ENCODE measurements around the gene ITGB7. TPM values are rescaled to one million over a fixed set of nuclear protein-coding genes. Genes with fewer than 3 reads are reported as not detected.

Gene ITGB7, protein sequence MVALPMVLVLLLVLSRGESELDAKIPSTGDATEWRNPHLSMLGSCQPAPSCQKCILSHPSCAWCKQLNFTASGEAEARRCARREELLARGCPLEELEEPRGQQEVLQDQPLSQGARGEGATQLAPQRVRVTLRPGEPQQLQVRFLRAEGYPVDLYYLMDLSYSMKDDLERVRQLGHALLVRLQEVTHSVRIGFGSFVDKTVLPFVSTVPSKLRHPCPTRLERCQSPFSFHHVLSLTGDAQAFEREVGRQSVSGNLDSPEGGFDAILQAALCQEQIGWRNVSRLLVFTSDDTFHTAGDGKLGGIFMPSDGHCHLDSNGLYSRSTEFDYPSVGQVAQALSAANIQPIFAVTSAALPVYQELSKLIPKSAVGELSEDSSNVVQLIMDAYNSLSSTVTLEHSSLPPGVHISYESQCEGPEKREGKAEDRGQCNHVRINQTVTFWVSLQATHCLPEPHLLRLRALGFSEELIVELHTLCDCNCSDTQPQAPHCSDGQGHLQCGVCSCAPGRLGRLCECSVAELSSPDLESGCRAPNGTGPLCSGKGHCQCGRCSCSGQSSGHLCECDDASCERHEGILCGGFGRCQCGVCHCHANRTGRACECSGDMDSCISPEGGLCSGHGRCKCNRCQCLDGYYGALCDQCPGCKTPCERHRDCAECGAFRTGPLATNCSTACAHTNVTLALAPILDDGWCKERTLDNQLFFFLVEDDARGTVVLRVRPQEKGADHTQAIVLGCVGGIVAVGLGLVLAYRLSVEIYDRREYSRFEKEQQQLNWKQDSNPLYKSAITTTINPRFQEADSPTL
- 215 and 221 TPM in 2 replicates for total RNA-seq (2013; cell fraction: nucleolus; rRNA removed)
- total RNA-seq (2014; rRNA removed) (366 and 425 TPM in 2 replicates), total RNA-seq (2014; rRNA removed; fragmentation: Illumina TruSeq; extraction: Trizol) (158 and 166 TPM in 2 replicates), total RNA-seq (2021) (459 and 487 TPM in 2 replicates), polyA plus RNA-seq (2011; rRNA removed) (130 and 234 TPM in 2 replicates), polyA plus RNA-seq (2014; fragmentation: Illumina TruSeq; extraction: Trizol) (95.4 and 174 TPM in 2 replicates), polyA plus RNA-seq (2014; fragmentation: Nextera tagmentation; extraction: Ambion mirVana) (10 to 100 TPM; 54.5 to 99.5 TPM), polyA plus RNA-seq (2014; rRNA removed) (282 and 333 TPM in 2 replicates), polyA plus RNA-seq (2016; fragmentation: Nextera tagmentation; extraction: Ambion mirVana) (100 to 1,000 TPM; 269 to 332 TPM), polyA minus RNA-seq (2011; rRNA and poly(A)+ RNA removed) (281 and 434 TPM in 2 replicates), Bru-seq, nascent RNA (percentile 79 among the genes with signal in this experiment), BruChase-seq, experiment 1, labeled RNA remaining after a 6-hour chase (percentile 91 among the genes with signal in this experiment), BruChase-seq, experiment 2, labeled RNA remaining after a 2-hour chase (percentile 85 among the genes with signal in this experiment)
- polyA plus RNA-seq (2011; ENCODE audit: low read depth): 81.6 TPM
- polyA plus RNA-seq (2011; cell fraction: cytosol; rRNA removed): 334 and 445 TPM in 2 replicates
- 940 and 958 TPM in 2 replicates for polyA plus RNA-seq (2011; cell fraction: nucleus; rRNA removed)
- polyA plus RNA-seq (2012): 135 and 178 TPM in 2 replicates
- polyA minus RNA-seq (2011; cell fraction: cytosol; rRNA and poly(A)+ RNA removed): 164 and 179 TPM in 2 replicates
- polyA minus RNA-seq (2011; cell fraction: nucleus; rRNA and poly(A)+ RNA removed): 164 and 235 TPM in 2 replicates
- long read RNA-seq, experiment 1, transcript ITGB7-202 (16 exons, 2,791 nt): minor isoform, 45 of 315 reads
- long read RNA-seq, experiment 1, transcript ITGB7-201 (16 exons, 2,867 nt): major isoform, 159 of 315 reads
- long read RNA-seq, experiment 1, partial matches to known transcripts: 44 of 315 reads
- long read RNA-seq, experiment 1, other reads (novel, unspliced or antisense): 67 of 315 reads
- long read RNA-seq, experiment 2, partial matches to known transcripts: 111 of 128 reads
- long read RNA-seq, experiment 2, other reads (novel, unspliced or antisense): 12 of 128 reads

GRCh38 chr12:53207042-53207441 lies at the start of gene ITGB7:
Gene ITGB7, minus strand, starts transcription at chr12:53207251. Its CDS starts 6,808 bp downstream, at chr12:53200443.
- CTCF ChIA-PET: interaction anchor here (0.6 to 15.7 kb wide), 16 partner anchors 7 to 138 kb away, joined by 3 to 315 read pairs (median 6); partner anchors contain the start of genes CSAD, ESPL1, PFDN5 and ZNF740
- H3K9ac ChIP-seq (ENCODE audit: control insufficient read depth, insufficient read depth, low read length): peak within 1 kb of the TSS; percentile 90
- intact Hi-C loops (cut with micrococcal nuclease; ENCODE audit: unreplicated experiment): loop anchor here (2.0 kb wide), 1 partner anchor 48 kb away; no protein-coding TSS in a partner anchor
- 9% methylated on average over 5 of the region's 5 CpGs for WGBS (ENCODE audit: insufficient coverage, insufficient replicate concordance, low lambda C conversion rate, missing lambda C conversion rate)
- H3K4me3 ChIP-seq: peak within 1 kb of the TSS; percentile 90
- RAD21 ChIA-PET (ENCODE audit: unreplicated experiment): interaction anchor here (1.0 to 6.6 kb wide), 7 partner anchors 12 to 117 kb away, joined by 3 to 58 read pairs (median 4); partner anchors contain the start of genes CSAD, ESPL1 and ZNF740
- H2AFZ ChIP-seq (ENCODE audit: control insufficient read depth, low read depth, low read length): no peak within 1 kb of the TSS
- H3K27ac ChIP-seq (ENCODE audit: control insufficient read depth, insufficient read depth): peak within 1 kb of the TSS; percentile 93
- H3K4me2 ChIP-seq (ENCODE audit: control insufficient read depth, insufficient read depth): peak within 1 kb of the TSS; percentile 84
- H4K20me1 ChIP-seq (ENCODE audit: control insufficient read depth, insufficient read depth): no peaks in the 10 kb centered on the region
- H3K36me3 ChIP-seq (ENCODE audit: control insufficient read depth in 2 of 2, insufficient read depth in 2 of 2, low read length in 1 of 2): peaks cover 0 to 17% of the 10 kb centered on the region in 2 experiments; a peak in 3 of 4 replicates
- POLR2A ChIA-PET: interaction anchor here (0.6 to 6.5 kb wide), 11 partner anchors 7 to 1189 kb away, joined by 3 to 48 read pairs (median 4); partner anchors contain the start of genes AAAS, CSAD, ESPL1 and ZNF740
- peaks cover 46% of the 10 kb centered on the region for H3K4me1 ChIP-seq (ENCODE audit: control insufficient read depth, insufficient read depth, low read length)
- H3K79me2 ChIP-seq (ENCODE audit: control insufficient read depth, insufficient read depth, low read length): peaks cover 56% of the 10 kb centered on the region
- DNase-seq (ENCODE audit: low read depth, low spot score): peak; percentile 64
- no peaks in the 10 kb centered on the region for H3K27me3 ChIP-seq (replicated peaks in 1 of 2; ENCODE audit: control insufficient read depth in 2 of 2, insufficient read depth in 2 of 2, low read length in 1 of 2)
- SMC1A ChIA-PET (ENCODE audit: uncharacterized antibody, unreplicated experiment): interaction anchor here (0.8 to 16.4 kb wide), 14 partner anchors 8 to 117 kb away, joined by 3 to 155 read pairs (median 6); partner anchors contain the start of genes AAAS, CSAD, ESPL1 and ZNF740
- H3K9me3 ChIP-seq (replicated peaks; ENCODE audit: control insufficient read depth, insufficient read depth, low read length): no peaks in the 10 kb centered on the region
- no peak for FAIRE-seq
- in situ Hi-C loops (cut with MboI): no loop called here
- ATAC-seq: peak; percentile 71
- BruUV-seq (replicated peaks): no TSS peak
- TF ChIP-seq GABPA (IDR thresholded peaks at IDR 0.05; ENCODE audit: low read depth): no peak
- no peak; the same call in 1 of the 2 replicates for TF ChIP-seq ZBED1 (IDR thresholded peaks at IDR 0.05; ENCODE audit: borderline replicate concordance)
- TF ChIP-seq FOS (IDR thresholded peaks at IDR 0.05; ENCODE audit: borderline replicate concordance, extremely low read depth, insufficient read length): no peak
- TF ChIP-seq ESRRA (IDR thresholded peaks at IDR 0.05; ENCODE audit: low read length): no peak
- TF ChIP-seq CBX3 (IDR thresholded peaks at IDR 0.05; ENCODE audit: borderline replicate concordance, low read depth): no peak
- no peak for TF ChIP-seq CEBPB (IDR thresholded peaks at IDR 0.05; ENCODE audit: borderline replicate concordance in 1 of 2, low read depth in 2 of 2, low read length in 2 of 2)
- TF ChIP-seq NFYA (IDR thresholded peaks at IDR 0.05; ENCODE audit: borderline replicate concordance, low read depth, low read length): no peak
- TF ChIP-seq EZH2 (IDR thresholded peaks at IDR 0.05; ENCODE audit: borderline replicate concordance, control insufficient read depth, low read depth, low read length): no peak
- TF ChIP-seq EGR1 (IDR thresholded peaks at IDR 0.05; ENCODE audit: borderline replicate concordance in 1 of 2, low read depth in 2 of 2, low read length in 2 of 2): 0 out of 3 replicates have a peak, but pooled peaks of 1 of the 2 experiments have one; percentile 5
- peak; percentile 97 for TF ChIP-seq POLR2A (IDR thresholded peaks at IDR 0.05; ENCODE audit: low read depth, low read length)
- no peak for TF ChIP-seq NR2C1 (IDR thresholded peaks at IDR 0.05)
- TF ChIP-seq, protein P1, sequence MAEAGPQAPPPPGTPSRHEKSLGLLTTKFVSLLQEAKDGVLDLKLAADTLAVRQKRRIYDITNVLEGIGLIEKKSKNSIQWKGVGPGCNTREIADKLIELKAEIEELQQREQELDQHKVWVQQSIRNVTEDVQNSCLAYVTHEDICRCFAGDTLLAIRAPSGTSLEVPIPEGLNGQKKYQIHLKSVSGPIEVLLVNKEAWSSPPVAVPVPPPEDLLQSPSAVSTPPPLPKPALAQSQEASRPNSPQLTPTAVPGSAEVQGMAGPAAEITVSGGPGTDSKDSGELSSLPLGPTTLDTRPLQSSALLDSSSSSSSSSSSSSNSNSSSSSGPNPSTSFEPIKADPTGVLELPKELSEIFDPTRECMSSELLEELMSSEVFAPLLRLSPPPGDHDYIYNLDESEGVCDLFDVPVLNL (IDR thresholded peaks at IDR 0.05; ENCODE audit: low read depth, low read length): no peak
- TF ChIP-seq SREBF1 (IDR thresholded peaks at IDR 0.05; ENCODE audit: low read length): no peak
- TF ChIP-seq TCF7 (IDR thresholded peaks at IDR 0.05; ENCODE audit: borderline replicate concordance): no peak
- TF ChIP-seq, protein P2, sequence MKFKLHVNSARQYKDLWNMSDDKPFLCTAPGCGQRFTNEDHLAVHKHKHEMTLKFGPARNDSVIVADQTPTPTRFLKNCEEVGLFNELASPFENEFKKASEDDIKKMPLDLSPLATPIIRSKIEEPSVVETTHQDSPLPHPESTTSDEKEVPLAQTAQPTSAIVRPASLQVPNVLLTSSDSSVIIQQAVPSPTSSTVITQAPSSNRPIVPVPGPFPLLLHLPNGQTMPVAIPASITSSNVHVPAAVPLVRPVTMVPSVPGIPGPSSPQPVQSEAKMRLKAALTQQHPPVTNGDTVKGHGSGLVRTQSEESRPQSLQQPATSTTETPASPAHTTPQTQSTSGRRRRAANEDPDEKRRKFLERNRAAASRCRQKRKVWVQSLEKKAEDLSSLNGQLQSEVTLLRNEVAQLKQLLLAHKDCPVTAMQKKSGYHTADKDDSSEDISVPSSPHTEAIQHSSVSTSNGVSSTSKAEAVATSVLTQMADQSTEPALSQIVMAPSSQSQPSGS (IDR thresholded peaks at IDR 0.05; ENCODE audit: low read length): no peak; the same call in 1 of the 2 replicates

All from GM12878 (cell line).